Neuronal stem cell (in vitro differentiated cells): ENCODE results near the gene LMBR1L.
"Not testable (repeated sequence)": the region's sequence is repeated elsewhere in the genome, so short reads cannot be mapped to it uniquely, and the experiment has no call there.

Experiments
- DNase-seq: peaks from one replicate; pipeline ENCODE4 v3.0.0-alpha.2; 2013; ENCODE audit warnings: low spot score
- H2AFZ ChIP-seq: one replicate; pipeline ENCODE4 v1.6.1; 2013; ENCODE audit warnings: mild to moderate bottlenecking, low read length, inconsistent platforms
- H2AK5ac ChIP-seq: 2 replicates; pipeline ENCODE4 v1.6.1; 2013; ENCODE audit warnings: low read depth, mild to moderate bottlenecking, inconsistent platforms, low read length, moderate library complexity, mixed read lengths
- H2BK120ac ChIP-seq: 2 replicates; pipeline ENCODE4 v1.6.1; 2013; ENCODE audit warnings: low read depth, mild to moderate bottlenecking, inconsistent platforms, low read length, moderate library complexity, mixed read lengths
- H2BK12ac ChIP-seq: one replicate; pipeline ENCODE4 v1.6.1; 2013; ENCODE audit warnings: low read length, inconsistent platforms
- H2BK15ac ChIP-seq: 2 replicates; pipeline ENCODE4 v1.6.1; 2013; ENCODE audit warnings: mild to moderate bottlenecking, low read length, inconsistent platforms, mixed read lengths
- H2BK5ac ChIP-seq: one replicate; pipeline ENCODE4 v1.6.1; 2013; ENCODE audit warnings: inconsistent platforms, mild to moderate bottlenecking, low read length, moderate library complexity
- H3K14ac ChIP-seq: one replicate; pipeline ENCODE4 v1.6.1; 2013; ENCODE audit warnings: low read length, inconsistent platforms
- H3K18ac ChIP-seq: 2 replicates; pipeline ENCODE4 v1.6.1; 2013; ENCODE audit warnings: low read length, inconsistent platforms
- H3K23ac ChIP-seq: 2 replicates; pipeline ENCODE4 v1.6.1; 2013; ENCODE audit warnings: low read depth, mild to moderate bottlenecking, mixed read lengths, low read length, inconsistent platforms; ENCODE audit not compliant: poor library complexity
- H3K27ac ChIP-seq: replicated peaks from 3 replicates; pipeline ENCODE4 v1.5.1; 2013; ENCODE audit warnings: low read length, inconsistent platforms
- H3K27me3 ChIP-seq, 3 experiments: 2 replicates each; pipeline ENCODE4 v1.6.1; 2013; ENCODE audit warnings: low read length in 3 of 3, mild to moderate bottlenecking in 2 of 3, inconsistent platforms in 1 of 3, low read depth in 1 of 3, mixed read lengths in 1 of 3, moderate library complexity in 1 of 3; ENCODE audit not compliant: control insufficient read depth in 3 of 3, insufficient read depth in 3 of 3
- H3K36me3 ChIP-seq, 2 donors: replicated peaks in 1 of 2; 2 replicates each; pipeline ENCODE4 v1.6.1; 2013; ENCODE audit warnings: low read length in 2 of 2; ENCODE audit not compliant: control insufficient read depth in 2 of 2, insufficient read depth in 2 of 2
- H3K4ac ChIP-seq: 2 replicates; pipeline ENCODE4 v1.6.1; 2013; ENCODE audit warnings: inconsistent platforms, mild to moderate bottlenecking, low read length, moderate library complexity
- H3K4me1 ChIP-seq, 2 donors: 1 replicate in 1 of 2; 2 replicates in 1 of 2; pipeline ENCODE4 v1.6.1; 2013; ENCODE audit warnings: low read length in 2 of 2, low read depth in 1 of 2; ENCODE audit not compliant: control insufficient read depth in 2 of 2, insufficient read depth in 1 of 2
- H3K4me2 ChIP-seq: one replicate; pipeline ENCODE4 v1.6.1; 2013; ENCODE audit warnings: mild to moderate bottlenecking, low read length, inconsistent platforms; ENCODE audit not compliant: insufficient read depth, poor library complexity, severe bottlenecking
- H3K4me3 ChIP-seq, 2 donors: 2 replicates each; pipeline ENCODE4 v1.5.1; 2013; ENCODE audit warnings: low read length in 2 of 2, mild to moderate bottlenecking in 2 of 2, inconsistent platforms in 1 of 2, moderate library complexity in 1 of 2
- H3K79me1 ChIP-seq: one replicate; pipeline ENCODE4 v1.6.1; 2013; ENCODE audit warnings: low read depth, mild to moderate bottlenecking, inconsistent platforms, low read length, moderate library complexity
- H3K9ac ChIP-seq: one replicate; pipeline ENCODE4 v1.6.1; 2013; ENCODE audit warnings: mild to moderate bottlenecking, low read depth, low read length, inconsistent platforms; ENCODE audit not compliant: poor library complexity
- H3K9me3 ChIP-seq, 2 donors: replicated peaks in 1 of 2; 2 replicates each; pipeline versions ENCODE3 to v1.6.1; 2013; ENCODE audit warnings: low read length in 2 of 2, mild to moderate bottlenecking in 2 of 2, inconsistent platforms in 1 of 2, low read depth in 1 of 2, mixed read lengths in 1 of 2, moderate library complexity in 1 of 2; ENCODE audit not compliant: control insufficient read depth in 2 of 2, insufficient read depth in 1 of 2
- H4K8ac ChIP-seq: one replicate; pipeline ENCODE4 v1.6.1; 2013; ENCODE audit warnings: low read depth, mild to moderate bottlenecking, inconsistent platforms, low read length, moderate library complexity
- H4K91ac ChIP-seq: one replicate; pipeline ENCODE4 v1.6.1; 2013; ENCODE audit warnings: low read length, low read depth, mild to moderate bottlenecking, inconsistent platforms; ENCODE audit not compliant: poor library complexity
- WGBS, 2 donors: extraction: QIAGEN DNeasy Blood & Tissue Kit; methylation state at CpG; one replicate each; pipeline ENCODE4 v1.1.7; 2013; ENCODE audit warnings: missing lambda C conversion rate in 2 of 2, mixed read lengths in 1 of 2; ENCODE audit not compliant: insufficient read length in 2 of 2, insufficient replicate concordance in 1 of 2; ENCODE audit errors: extremely low coverage in 2 of 2; 5-methylcytosine and 5-hydroxymethylcytosine counted together

LMBR1L gene

GRCh38 chr12:49064767-49065152 lies 45.9 kb downstream of the LMBR1L start:
- H3K9ac ChIP-seq: peak overlapping the region; percentile 27
- no peak overlapping the region for H2BK12ac ChIP-seq
- no peak for DNase-seq
- no peak overlapping the region for H3K27ac ChIP-seq
- no peaks in the 10 kb centered on the region for H3K79me1 ChIP-seq
- H4K91ac ChIP-seq: no peak overlapping the region
- H4K8ac ChIP-seq: no peak overlapping the region
- H2AK5ac ChIP-seq: no peak overlapping the region
- H2BK5ac ChIP-seq: no peak overlapping the region
- H3K14ac ChIP-seq: no peak overlapping the region
- H2BK15ac ChIP-seq: no peak overlapping the region
- no peak overlapping the region for H3K4me3 ChIP-seq
- peaks cover 7 to 11% of the 10 kb centered on the region in 2 donors for H3K4me1 ChIP-seq
- no peak overlapping the region for H3K4me2 ChIP-seq
- H3K18ac ChIP-seq: no peak overlapping the region
- peaks cover 0 to 3% of the 10 kb centered on the region in 2 donors for H3K36me3 ChIP-seq
- H3K9me3 ChIP-seq: no peaks in the 10 kb centered on the region
- H2BK120ac ChIP-seq: no peak overlapping the region
- H3K4ac ChIP-seq: no peak overlapping the region
- WGBS, 2 donors: no CpG with 5 or more reads among the region's 5 CpGs
- no peak overlapping the region for H3K23ac ChIP-seq
- no peak overlapping the region for H2AFZ ChIP-seq
- peaks cover 0 to 7% (median 0%) of the 10 kb centered on the region in 3 experiments for H3K27me3 ChIP-seq

- peaks cover 11% of the 10 kb centered on the region for H3K79me1 ChIP-seq
- not testable (repeated sequence) for H2BK120ac ChIP-seq, H3K18ac ChIP-seq, H3K27me3 ChIP-seq, H3K4me3 ChIP-seq, H2AK5ac ChIP-seq, H2BK15ac ChIP-seq, H4K91ac ChIP-seq, H3K4me2 ChIP-seq, H3K14ac ChIP-seq, H3K9me3 ChIP-seq, H3K9ac ChIP-seq, H2BK12ac ChIP-seq, DNase-seq, H3K4ac ChIP-seq, H2BK5ac ChIP-seq, H3K27ac ChIP-seq, H3K23ac ChIP-seq, H4K8ac ChIP-seq
- H3K36me3 ChIP-seq: peaks cover 0 to 14% of the 10 kb centered on the region in 2 donors
- WGBS, 2 donors: no CpG with 5 or more reads among the region's 17 CpGs
- peaks cover 22 to 23% of the 10 kb centered on the region in 2 donors for H3K4me1 ChIP-seq
- H2AFZ ChIP-seq: peak overlapping the region; percentile 99
Observed at GRCh38 chr12:49061916-49062315, 48.7 kb downstream of the LMBR1L start.

- Histone ChIP-seq H2AK5ac (no peak overlapping the region), H3K9ac (no peak overlapping the region), H3K9me3 (no peaks in the 10 kb centered on the region), H3K27ac (peak overlapping the region; percentile 91), H3K14ac (no peak overlapping the region), H3K27me3 (no peaks in the 10 kb centered on the region), H2AFZ (peak overlapping the region; percentile 99), H2BK12ac (no peak overlapping the region), H4K91ac (no peak overlapping the region), H3K4ac (no peak overlapping the region), H2BK120ac (no peak overlapping the region), H4K8ac (no peak overlapping the region), H3K79me1 (peaks cover 11% of the 10 kb centered on the region), H3K4me1 (peaks cover 26 to 31% of the 10 kb centered on the region in 2 donors), H3K18ac (peak overlapping the region; percentile 96), H2BK5ac (peak overlapping the region; percentile 97), H3K23ac (peak overlapping the region; percentile 75), H3K4me3 (peak overlapping the region; percentile 80 to 98), H3K4me2 (peak overlapping the region; percentile 69), H3K36me3 (peaks cover 0 to 21% of the 10 kb centered on the region in 2 donors), H2BK15ac (no peak overlapping the region)
- no peak for DNase-seq
- no CpG with 5 or more reads among the region's 16 CpGs for WGBS, 2 donors
Observed at GRCh38 chr12:49061157-49061650, 49.4 kb downstream of the LMBR1L start.

- no peak within 1 kb of the TSS for H2BK12ac ChIP-seq
- peak within 1 kb of the TSS; percentile 65 for H4K91ac ChIP-seq
- peak within 1 kb of the TSS; percentile 38 for H2AK5ac ChIP-seq
- H2AFZ ChIP-seq: peak within 1 kb of the TSS; percentile 99
- peak within 1 kb of the TSS; percentile 95 for H3K4me2 ChIP-seq
- peak; percentile 96 for DNase-seq
- H3K4ac ChIP-seq: no peak within 1 kb of the TSS
- WGBS, 2 donors: no CpG with 5 or more reads among the region's 74 CpGs
- peak within 1 kb of the TSS; percentile 94 for H3K9ac ChIP-seq
- H2BK120ac ChIP-seq: no peak within 1 kb of the TSS
- peak within 1 kb of the TSS; percentile 61 for H3K14ac ChIP-seq
- H3K9me3 ChIP-seq: no peaks in the 10 kb centered on the region
- H3K4me1 ChIP-seq: peaks cover 26 to 32% of the 10 kb centered on the region in 2 donors
- peaks cover 2 to 28% of the 10 kb centered on the region in 2 donors for H3K36me3 ChIP-seq
- peak within 1 kb of the TSS; percentile 91 for H3K27ac ChIP-seq
- H2BK15ac ChIP-seq: peak within 1 kb of the TSS; percentile 86
- peak within 1 kb of the TSS; percentile 99 for H3K18ac ChIP-seq
- H3K79me1 ChIP-seq: peaks cover 12% of the 10 kb centered on the region
- H3K4me3 ChIP-seq: peak within 1 kb of the TSS; percentile 80 to 98
- peak within 1 kb of the TSS; percentile 97 for H2BK5ac ChIP-seq
- no peak within 1 kb of the TSS for H4K8ac ChIP-seq
- H3K23ac ChIP-seq: peak within 1 kb of the TSS; percentile 86
- no peaks in the 10 kb centered on the region for H3K27me3 ChIP-seq
Observed at GRCh38 chr12:49060237-49061156, 50.1 kb downstream of the LMBR1L start, which contains the start of gene KMT2D. KMT2D (minus strand) TSS chr12:49060794; CDS start chr12:49055324, 5,470 bp downstream.
